ENCODE measurements around the gene SIGLEC8. TPM values are rescaled to one million over a fixed set of nuclear protein-coding genes. Genes with fewer than 3 reads are reported as not detected.

Gene SIGLEC8
- total and polyA plus RNA-seq, 2 of the 4 experiments (the other 2 are of a cell fraction), result not detected

- Histone ChIP-seq H3K9ac (ENCODE audit: low read depth, low read length) (no peak overlapping the region), H3K14ac (replicated peaks; ENCODE audit: low read depth, low read length) (no peak overlapping the region), H4K20me1 (ENCODE audit: insufficient read depth, low read length) (no peaks in the 10 kb centered on the region), H3K9me1 (ENCODE audit: insufficient read depth, low read length) (no peaks in the 10 kb centered on the region), H3K4me1 (ENCODE audit: control insufficient read depth, insufficient read depth, low read length) (no peaks in the 10 kb centered on the region), H3K36me3 (ENCODE audit: control insufficient read depth, insufficient read depth, low read length) (no peaks in the 10 kb centered on the region), H2AK5ac (ENCODE audit: low read depth, low read length) (no peak overlapping the region), H3K27me3 (ENCODE audit: control insufficient read depth, insufficient read depth, low read length) (no peaks in the 10 kb centered on the region), H2AFZ (replicated peaks; ENCODE audit: low read length, poor library complexity) (no peak overlapping the region), H2AK9ac (replicated peaks; ENCODE audit: low read depth, low read length, poor library complexity) (no peak overlapping the region), H2BK5ac (ENCODE audit: low read depth, low read length, poor library complexity, severe bottlenecking) (no peak overlapping the region), H3K23ac (ENCODE audit: low read depth, low read length) (no peak overlapping the region), H3K56ac (ENCODE audit: extremely low read depth, insufficient read depth, low read length) (no peak overlapping the region), H4K5ac (ENCODE audit: low read depth, low read length) (no peak overlapping the region), H2BK20ac (ENCODE audit: low read depth, low read length) (no peak overlapping the region), H3K79me1 (ENCODE audit: low read depth in 1 of 2, low read length in 2 of 2) (no peaks in the 10 kb centered on the region), H3K4me3 (ENCODE audit: insufficient read depth, low read depth, low read length) (no peak overlapping the region), H4K91ac (ENCODE audit: insufficient read depth, low read depth, low read length) (no peak overlapping the region), H3K4ac (ENCODE audit: low read depth, low read length) (no peak overlapping the region), H2BK15ac (ENCODE audit: low read depth, low read length) (no peak overlapping the region), H4K8ac (ENCODE audit: low read depth in 2 of 2, low read length in 2 of 2) (no peak overlapping the region), H2BK120ac (ENCODE audit: low read depth, low read length) (no peak overlapping the region), H3K27ac (ENCODE audit: insufficient read depth, low read length) (no peak overlapping the region), H3K18ac (ENCODE audit: low read depth, low read length) (no peak overlapping the region), H3K4me2 (ENCODE audit: low read depth, low read length) (no peak overlapping the region), H3K9me3 (ENCODE audit: control insufficient read depth, insufficient read depth, low read length) (peaks cover 9% of the 10 kb centered on the region)
- TF ChIP-seq, protein P1, sequence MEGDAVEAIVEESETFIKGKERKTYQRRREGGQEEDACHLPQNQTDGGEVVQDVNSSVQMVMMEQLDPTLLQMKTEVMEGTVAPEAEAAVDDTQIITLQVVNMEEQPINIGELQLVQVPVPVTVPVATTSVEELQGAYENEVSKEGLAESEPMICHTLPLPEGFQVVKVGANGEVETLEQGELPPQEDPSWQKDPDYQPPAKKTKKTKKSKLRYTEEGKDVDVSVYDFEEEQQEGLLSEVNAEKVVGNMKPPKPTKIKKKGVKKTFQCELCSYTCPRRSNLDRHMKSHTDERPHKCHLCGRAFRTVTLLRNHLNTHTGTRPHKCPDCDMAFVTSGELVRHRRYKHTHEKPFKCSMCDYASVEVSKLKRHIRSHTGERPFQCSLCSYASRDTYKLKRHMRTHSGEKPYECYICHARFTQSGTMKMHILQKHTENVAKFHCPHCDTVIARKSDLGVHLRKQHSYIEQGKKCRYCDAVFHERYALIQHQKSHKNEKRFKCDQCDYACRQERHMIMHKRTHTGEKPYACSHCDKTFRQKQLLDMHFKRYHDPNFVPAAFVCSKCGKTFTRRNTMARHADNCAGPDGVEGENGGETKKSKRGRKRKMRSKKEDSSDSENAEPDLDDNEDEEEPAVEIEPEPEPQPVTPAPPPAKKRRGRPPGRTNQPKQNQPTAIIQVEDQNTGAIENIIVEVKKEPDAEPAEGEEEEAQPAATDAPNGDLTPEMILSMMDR (conservative IDR thresholded peaks at IDR 0.05; ENCODE audit: low read depth, low read length), result no peak
- TF ChIP-seq FOS (IDR thresholded peaks at IDR 0.05; ENCODE audit: low read depth, low read length) (no peak), CEBPB (IDR thresholded peaks at IDR 0.05; ENCODE audit: low read depth, low read length) (no peak)
- dilution Hi-C loops (cut with HindIII; ENCODE audit: low sequenced_read_pairs, unreplicated experiment) (no loop called here), in situ Hi-C loops (cut with MboI; ENCODE audit: low sequenced_read_pairs) (no loop called here), intact Hi-C loops (cut with micrococcal nuclease) (no loop called here)
- no peak for DNase-seq
- BruUV-seq (replicated peaks), result no TSS peak
- CTCF ChIA-PET, result no interaction called here
- WGBS, 2 experiments (ENCODE audit: extremely low coverage in 2 of 2, insufficient read length in 1 of 2), result 17% methylated on average over 1 of the region's 2 CpGs; no CpG with 5 or more reads in 1 of the 2 experiments
- POLR2A ChIA-PET (ENCODE audit: unreplicated experiment), result no interaction called here
- ATAC-seq (ENCODE audit: low read depth), result no peak
Observed at GRCh38 chr19:51489113-51489512, 30.9 kb upstream of the SIGLEC8 start.

Measured in IMR-90 (cell line).